ENCODE results near the gene PNPLA1.

PNPLA1 gene

GRCh38 chr6:36320475-36320874 is 50.6 kb downstream of the PNPLA1 start:
- Histone ChIP-seq H2AFZ (ENCODE audit: low read depth, low read length, severe bottlenecking) (no peak overlapping the region), H3K27ac (ENCODE audit: low read depth, low read length) (no peak overlapping the region), H3F3A (ENCODE audit: insufficient read depth) (no peaks in the 10 kb centered on the region), H3K9me2 (replicated peaks; ENCODE audit: insufficient read depth, low read length) (no peaks in the 10 kb centered on the region), H4K20me1 (ENCODE audit: low read depth, low read length) (no peaks in the 10 kb centered on the region), H3K27me3 (ENCODE audit: low read length) (no peaks in the 10 kb centered on the region), H3K4me2 (ENCODE audit: low read depth, low read length, poor library complexity, severe bottlenecking) (no peak overlapping the region), H3K36me3 (ENCODE audit: low read length) (no peaks in the 10 kb centered on the region), H3K9ac (ENCODE audit: low read length) (no peak overlapping the region), H3K9me3 (ENCODE audit: insufficient read depth, low read length) (no peaks in the 10 kb centered on the region), H3K79me2 (ENCODE audit: insufficient read depth, low read length) (no peaks in the 10 kb centered on the region), H3K4me3 (ENCODE audit: insufficient read depth, low read length, poor library complexity, severe bottlenecking) (no peak overlapping the region)
- TF ChIP-seq EZH2phosphoT487 (conservative IDR thresholded peaks at IDR 0.05; ENCODE audit: low read length) (no peak), CTCF (IDR thresholded peaks at IDR 0.05; ENCODE audit: insufficient read depth, low read length, poor library complexity, severe bottlenecking) (no peak)

GRCh38 chr6:36322591-36322990 is 52.7 kb downstream of the PNPLA1 start:
- Histone ChIP-seq H3F3A (ENCODE audit: insufficient read depth) (no peaks in the 10 kb centered on the region), H3K9me3 (ENCODE audit: insufficient read depth, low read length) (no peaks in the 10 kb centered on the region), H3K9me2 (replicated peaks; ENCODE audit: insufficient read depth, low read length) (no peaks in the 10 kb centered on the region), H4K20me1 (ENCODE audit: low read depth, low read length) (no peaks in the 10 kb centered on the region), H3K27me3 (ENCODE audit: low read length) (no peaks in the 10 kb centered on the region), H3K36me3 (ENCODE audit: low read length) (no peaks in the 10 kb centered on the region), H2AFZ (ENCODE audit: low read depth, low read length, severe bottlenecking) (no peak overlapping the region), H3K27ac (ENCODE audit: low read depth, low read length) (no peak overlapping the region), H3K4me3 (ENCODE audit: insufficient read depth, low read length, poor library complexity, severe bottlenecking) (no peak overlapping the region), H3K79me2 (ENCODE audit: insufficient read depth, low read length) (no peaks in the 10 kb centered on the region), H3K9ac (ENCODE audit: low read length) (no peak overlapping the region), H3K4me2 (ENCODE audit: low read depth, low read length, poor library complexity, severe bottlenecking) (no peak overlapping the region)
- no peak for TF ChIP-seq CTCF (IDR thresholded peaks at IDR 0.05; ENCODE audit: insufficient read depth, low read length, poor library complexity, severe bottlenecking)
- TF ChIP-seq EZH2phosphoT487 (conservative IDR thresholded peaks at IDR 0.05; ENCODE audit: low read length) = no peak

GRCh38 chr6:36323062-36323461 is 53.2 kb downstream of the PNPLA1 start:
- Histone ChIP-seq H3F3A (ENCODE audit: insufficient read depth) (no peaks in the 10 kb centered on the region), H4K20me1 (ENCODE audit: low read depth, low read length) (no peaks in the 10 kb centered on the region), H3K27me3 (ENCODE audit: low read length) (no peaks in the 10 kb centered on the region), H3K4me2 (ENCODE audit: low read depth, low read length, poor library complexity, severe bottlenecking) (no peak overlapping the region), H3K36me3 (ENCODE audit: low read length) (no peaks in the 10 kb centered on the region), H3K4me3 (ENCODE audit: insufficient read depth, low read length, poor library complexity, severe bottlenecking) (no peak overlapping the region), H3K9me2 (replicated peaks; ENCODE audit: insufficient read depth, low read length) (no peaks in the 10 kb centered on the region), H3K9me3 (ENCODE audit: insufficient read depth, low read length) (no peaks in the 10 kb centered on the region), H2AFZ (ENCODE audit: low read depth, low read length, severe bottlenecking) (no peak overlapping the region), H3K27ac (ENCODE audit: low read depth, low read length) (no peak overlapping the region), H3K79me2 (ENCODE audit: insufficient read depth, low read length) (no peaks in the 10 kb centered on the region), H3K9ac (ENCODE audit: low read length) (no peak overlapping the region)
- TF ChIP-seq EZH2phosphoT487 (conservative IDR thresholded peaks at IDR 0.05; ENCODE audit: low read length) = no peak
- TF ChIP-seq CTCF (IDR thresholded peaks at IDR 0.05; ENCODE audit: insufficient read depth, low read length, poor library complexity, severe bottlenecking) = no peak
